Endothelial cell of umbilical vein (primary cell): ENCODE data around the gene RAB3D. TPM values are rescaled to one million over a fixed set of nuclear protein-coding genes. Genes with fewer than 3 reads are reported as not detected.

Source experiments
- BruUV-seq: library from RNA; stranded (reverse); fragments of 400-500 nt; replicated peaks from 2 replicates; lab custom pipeline; 2021; lab: Mats Ljungman, UMichigan
- CTCF ChIA-PET: fragments of 300-600, 350-600 bp; sonication (Branson Sonifier 250); formaldehyde crosslinking; loops from one replicate; lab custom pipeline; 2021; ENCODE audit warnings: antibody characterized with exemption, inconsistent platforms; lab: Charles Lee
- POLR2A ChIA-PET: fragments of 300-600, 350-600 bp; sonication (Branson Sonifier 250); formaldehyde crosslinking; loops from one replicate; lab custom pipeline; 2021; ENCODE audit warnings: antibody characterized with exemption, inconsistent platforms; lab: Charles Lee
- DNase-seq: peaks from one replicate; pipeline ENCODE4 v3.0.0-alpha.2; 2011; ENCODE audit warnings: low read depth, low spot score
- FAIRE-seq: peaks from 2 replicates; lab custom pipeline; 2011; peaks lifted over from hg19 to GRCh38; lab: Jason Lieb, UNC
- H2AFZ ChIP-seq: 2 replicates; pipeline ENCODE4 v1.6.0; 2012; ENCODE audit warnings: low read depth, low read length, control low read depth, inconsistent platforms
- H3K27ac ChIP-seq: 2 replicates; pipeline ENCODE4 v1.5.1; 2011; ENCODE audit warnings: low read depth, mild to moderate bottlenecking, control low read depth, low read length, moderate library complexity; ENCODE audit not compliant: insufficient read depth
- H3K27me3 ChIP-seq, 2 experiments: 2 replicates each; pipeline versions ENCODE4 v1.6.0 to v1.6.1; 2011; ENCODE audit warnings: low read length in 2 of 2, mixed read lengths in 1 of 2; ENCODE audit not compliant: control insufficient read depth in 2 of 2, insufficient read depth in 2 of 2
- H3K36me3 ChIP-seq, 2 experiments: 2 replicates in 1 of 2; 3 replicates in 1 of 2; pipeline ENCODE4 v1.5.1; 2011; ENCODE audit warnings: low read length in 2 of 2, mild to moderate bottlenecking in 1 of 2, moderate library complexity in 1 of 2; ENCODE audit not compliant: control insufficient read depth in 2 of 2, insufficient read depth in 2 of 2; ENCODE audit errors: extremely low read depth in 1 of 2
- H3K4me1 ChIP-seq: 3 replicates; pipeline ENCODE4 v1.5.1; 2011; ENCODE audit warnings: mild to moderate bottlenecking, low read length; ENCODE audit not compliant: control insufficient read depth, insufficient read depth; ENCODE audit errors: extremely low read depth
- H3K4me2 ChIP-seq: 2 replicates; pipeline ENCODE4 v1.6.1; 2011; ENCODE audit warnings: low read length, control low read depth, mixed read lengths; ENCODE audit not compliant: insufficient read depth
- H3K4me3 ChIP-seq, 3 experiments: fragments of 200-600 bp in 1 of 3; sonication (generic), shearing (Covaris generic) in 1 of 3; replicated peaks in 1 of 3; 2 replicates each; pipeline ENCODE4 v1.5.1; 2011 to 2016; ENCODE audit warnings: control low read depth in 3 of 3, low read length in 3 of 3, mild to moderate bottlenecking in 2 of 3, inconsistent platforms in 1 of 3, low read depth in 1 of 3, moderate library complexity in 1 of 3; ENCODE audit not compliant: insufficient read depth in 1 of 3
- H3K79me2 ChIP-seq: 2 replicates; pipeline ENCODE4 v1.6.0; 2012; ENCODE audit warnings: low read length, inconsistent platforms; ENCODE audit not compliant: control insufficient read depth, insufficient read depth
- H3K9ac ChIP-seq: replicated peaks from 2 replicates; pipeline ENCODE3; 2011; ENCODE audit warnings: low read length, control low read depth; ENCODE audit not compliant: insufficient read depth; ENCODE audit errors: extremely low read depth
- H3K9me1 ChIP-seq: replicated peaks from 3 replicates; pipeline ENCODE4 v1.6.0; 2011; ENCODE audit warnings: mild to moderate bottlenecking, low read length; ENCODE audit not compliant: control insufficient read depth, insufficient read depth; ENCODE audit errors: extremely low read depth
- H3K9me3 ChIP-seq: replicated peaks from 2 replicates; pipeline ENCODE4 v1.5.1; 2012; ENCODE audit warnings: low read length, inconsistent platforms; ENCODE audit not compliant: control insufficient read depth, insufficient read depth
- H4K20me1 ChIP-seq: replicated peaks from 2 replicates; pipeline ENCODE3; 2011; ENCODE audit warnings: mild to moderate bottlenecking, low read length; ENCODE audit not compliant: control insufficient read depth, insufficient read depth; ENCODE audit errors: extremely low read depth
- MYC ChIP-seq: IDR thresholded peaks from one replicate; pipeline ENCODE4 v1.6.1; 2011; ENCODE audit warnings: mild to moderate bottlenecking, low read depth, low read length
- POLR2A ChIP-seq: IDR thresholded peaks from 2 replicates; pipeline ENCODE4 v1.6.1; 2012; ENCODE audit warnings: low read depth, mild to moderate bottlenecking, control low read depth, low read length
- dilution Hi-C: fragments of 300-500 bp; cut with MboI; formaldehyde crosslinking; loops from one replicate; pipeline ENCODE4 v1.15.0; 2019; ENCODE audit warnings: low sequenced_read_pairs; ENCODE audit not compliant: extremely low pct_ligation_motif_present
- intact Hi-C: fragments of 100-400 bp; cut with micrococcal nuclease; formaldehyde crosslinking; loops from one replicate; pipeline ENCODE4 v1.10.0; 2022
- polyA plus RNA-seq, 4 experiments: library from polyadenylated mRNA; depleted of rRNA in 3 of 4; stranded (reverse) in 3 of 4; unstranded in 1 of 4; fragments of >200 nt; gene quantifications; 2 replicates each; pipeline versions ENCODE4 v1.2.1 to v1.2.3, GENCODE V29; 2011 to 2012; ENCODE audit warnings: missing spikeins in 1 of 4
- total RNA-seq: library from RNA; stranded (reverse); gene quantifications from 2 replicates; pipeline ENCODE4 v1.2.3, GENCODE V29; 2021
- TF ChIP-seq, protein P1 (sequence below): IDR thresholded peaks from 2 replicates; pipeline ENCODE4 v1.6.1; 2011; ENCODE audit not compliant: insufficient read depth, insufficient read length
- TF ChIP-seq, protein P2 (sequence below), 2 donors: IDR thresholded peaks; 1 replicate in 1 of 2; 2 replicates in 1 of 2; pipeline ENCODE4 v1.5.1; 2011; ENCODE audit warnings: low read length in 2 of 2, mild to moderate bottlenecking in 2 of 2, moderate library complexity in 2 of 2, control low read depth in 1 of 2, inconsistent platforms in 1 of 2, low read depth in 1 of 2; ENCODE audit not compliant: insufficient read depth in 1 of 2; ENCODE audit errors: extremely low read depth in 1 of 2

Gene RAB3D
- total and polyA plus RNA-seq, 2 donors (not counting 3 experiments of a cell fraction or from before 2014, with no cell fraction given) = 35.4 to 48.2 TPM

DNA sequence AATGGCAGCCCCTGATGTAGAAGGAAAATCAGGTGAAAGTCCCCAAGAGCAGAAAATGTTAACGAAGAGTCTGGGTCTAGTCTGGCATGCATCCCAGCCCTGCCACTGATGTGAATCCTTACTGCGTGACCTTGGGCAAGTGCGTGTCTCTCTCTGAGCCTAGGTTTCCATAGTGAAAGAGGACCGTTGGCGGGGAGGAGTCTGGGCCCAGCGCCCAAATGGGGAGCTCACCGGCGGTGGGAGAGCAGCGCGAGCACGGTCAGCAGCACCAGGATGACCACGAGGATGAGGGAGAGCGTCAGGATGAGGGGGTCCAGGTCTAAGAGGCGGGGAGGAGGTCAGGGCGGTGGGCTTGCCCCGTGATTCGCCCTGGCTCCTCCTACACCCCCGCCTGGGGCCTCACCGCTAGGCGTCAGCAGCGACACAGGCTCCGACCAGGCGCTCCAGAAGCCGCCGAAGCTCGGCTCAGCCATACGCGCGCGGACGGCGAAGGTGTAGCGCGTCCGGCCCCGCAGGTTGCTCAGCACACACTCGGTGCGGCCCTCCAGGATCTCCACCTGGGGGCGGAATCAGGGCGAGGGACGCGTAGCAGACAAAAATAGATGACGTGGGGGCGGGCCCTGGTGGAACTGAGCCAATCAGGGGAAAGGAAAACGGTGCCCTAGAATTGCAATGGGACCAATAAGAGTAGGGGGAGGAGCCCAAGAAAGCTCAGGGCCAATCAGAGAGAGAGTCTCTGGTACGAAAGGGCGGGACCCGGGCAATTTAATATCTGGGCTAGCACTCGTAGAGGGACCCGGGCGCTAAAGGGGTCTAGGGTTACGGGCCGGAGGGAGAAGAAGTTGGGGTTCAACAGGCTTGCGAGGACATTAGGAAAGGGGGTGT is 41.4 kb upstream of the RAB3D start:
- peak overlapping the region; percentile 94 for H2AFZ ChIP-seq
- peak overlapping the region; percentile 68 for H3K4me2 ChIP-seq
- no peaks in the 10 kb centered on the region for H3K27me3 ChIP-seq
- peak; percentile 95 for DNase-seq
- peak overlapping the region; percentile 62 for H3K9ac ChIP-seq
- intact Hi-C loops = loop anchor here (1.0 to 5.0 kb wide), 7 partner anchors 26 to 101 kb away; partner anchors contain the start of genes ODAD3, PLPPR2 and PRKCSH
- ChIA-PET POLR2A (interaction anchor here (0.7 to 1.5 kb wide), 3 partner anchors 13 to 101 kb away, joined by 3 to 4 read pairs (median 3); partner anchors contain the start of gene CCDC159), CTCF (interaction anchor here (0.6 to 5.5 kb wide), 31 partner anchors 8 to 161 kb away, joined by 3 to 55 read pairs (median 5); partner anchors contain the start of genes CCDC159, ELAVL3, ODAD3 and PLPPR2)
- H3K4me1 ChIP-seq = peaks cover 44% of the 10 kb centered on the region
- H4K20me1 ChIP-seq = no peaks in the 10 kb centered on the region
- H3K4me3 ChIP-seq = peak overlapping the region; percentile 47 to 61 (median 47)
- no peaks in the 10 kb centered on the region for H3K36me3 ChIP-seq
- dilution Hi-C loops = no loop called here
- H3K27ac ChIP-seq = peak overlapping the region; percentile 66
- TF ChIP-seq, protein P1, sequence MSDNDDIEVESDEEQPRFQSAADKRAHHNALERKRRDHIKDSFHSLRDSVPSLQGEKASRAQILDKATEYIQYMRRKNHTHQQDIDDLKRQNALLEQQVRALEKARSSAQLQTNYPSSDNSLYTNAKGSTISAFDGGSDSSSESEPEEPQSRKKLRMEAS = no peak
- TF ChIP-seq, protein P2, sequence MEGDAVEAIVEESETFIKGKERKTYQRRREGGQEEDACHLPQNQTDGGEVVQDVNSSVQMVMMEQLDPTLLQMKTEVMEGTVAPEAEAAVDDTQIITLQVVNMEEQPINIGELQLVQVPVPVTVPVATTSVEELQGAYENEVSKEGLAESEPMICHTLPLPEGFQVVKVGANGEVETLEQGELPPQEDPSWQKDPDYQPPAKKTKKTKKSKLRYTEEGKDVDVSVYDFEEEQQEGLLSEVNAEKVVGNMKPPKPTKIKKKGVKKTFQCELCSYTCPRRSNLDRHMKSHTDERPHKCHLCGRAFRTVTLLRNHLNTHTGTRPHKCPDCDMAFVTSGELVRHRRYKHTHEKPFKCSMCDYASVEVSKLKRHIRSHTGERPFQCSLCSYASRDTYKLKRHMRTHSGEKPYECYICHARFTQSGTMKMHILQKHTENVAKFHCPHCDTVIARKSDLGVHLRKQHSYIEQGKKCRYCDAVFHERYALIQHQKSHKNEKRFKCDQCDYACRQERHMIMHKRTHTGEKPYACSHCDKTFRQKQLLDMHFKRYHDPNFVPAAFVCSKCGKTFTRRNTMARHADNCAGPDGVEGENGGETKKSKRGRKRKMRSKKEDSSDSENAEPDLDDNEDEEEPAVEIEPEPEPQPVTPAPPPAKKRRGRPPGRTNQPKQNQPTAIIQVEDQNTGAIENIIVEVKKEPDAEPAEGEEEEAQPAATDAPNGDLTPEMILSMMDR (IDR thresholded peaks at IDR 0.05; ENCODE audit: extremely low read depth in 1 of 2, insufficient read depth in 1 of 2, low read depth in 1 of 2, low read length in 2 of 2) = peak; percentile 71 to 86
- TF ChIP-seq POLR2A (peak; percentile 36), MYC (no peak)
- BruUV-seq = no TSS peak
- FAIRE-seq = peak; percentile 99
- H3K9me3 ChIP-seq = no peaks in the 10 kb centered on the region
- peaks cover 4% of the 10 kb centered on the region for H3K79me2 ChIP-seq
- H3K9me1 ChIP-seq = no peaks in the 10 kb centered on the region
